Gastroesophageal sphincter (tissue), 3 donors: ENCODE results near the gene ACBD7.

Experiments used
- EP300 ChIP-seq: sonication (generic); formaldehyde crosslinking; IDR thresholded peaks from one replicate; pipeline ENCODE4 v1.6.1; 2017; ENCODE audit warnings: antibody characterized with exemption, mild to moderate bottlenecking
- POLR2A ChIP-seq, 2 donors: fragments of 450-650 bp; IDR thresholded peaks; one replicate each; pipeline ENCODE4 v1.6.1; 2017; ENCODE audit warnings: antibody characterized with exemption in 2 of 2, mild to moderate bottlenecking in 2 of 2, moderate library complexity in 1 of 2
- POLR2AphosphoS5 ChIP-seq: sonication (generic); formaldehyde crosslinking; IDR thresholded peaks from one replicate; pipeline ENCODE4 v1.6.1; 2017; ENCODE audit warnings: antibody characterized with exemption
- TF ChIP-seq, protein P1 (sequence below), 4 experiments: fragments of 200-600 bp in 2 of 4; fragments of 450-650 bp in 2 of 4; sonication (generic) in 1 of 4; IDR thresholded peaks; one replicate each; pipeline ENCODE4 v1.5.1; 2017 to 2019; ENCODE audit warnings: antibody characterized with exemption in 4 of 4, mild to moderate bottlenecking in 2 of 4, moderate library complexity in 2 of 4

DNA sequence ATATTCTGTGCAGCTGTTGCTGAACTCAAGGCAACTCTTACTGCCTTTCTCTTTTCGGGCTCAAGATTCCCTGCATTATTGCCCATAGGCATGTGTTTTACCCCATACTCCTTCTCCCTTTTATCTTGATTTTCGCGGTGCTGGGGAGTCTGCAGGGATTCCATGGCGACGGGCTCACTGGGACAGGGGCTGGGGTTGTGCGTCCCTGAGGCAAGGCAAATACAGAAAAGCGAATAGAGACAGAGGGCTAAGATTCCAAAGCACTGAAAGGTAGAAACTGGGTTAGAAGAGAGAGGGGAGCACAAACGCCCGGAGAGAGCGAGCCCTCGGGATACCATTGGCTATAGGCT lies 8.1 kb upstream of the ACBD7 start:
- TF ChIP-seq POLR2AphosphoS5, result no peak
- TF ChIP-seq, protein P1, sequence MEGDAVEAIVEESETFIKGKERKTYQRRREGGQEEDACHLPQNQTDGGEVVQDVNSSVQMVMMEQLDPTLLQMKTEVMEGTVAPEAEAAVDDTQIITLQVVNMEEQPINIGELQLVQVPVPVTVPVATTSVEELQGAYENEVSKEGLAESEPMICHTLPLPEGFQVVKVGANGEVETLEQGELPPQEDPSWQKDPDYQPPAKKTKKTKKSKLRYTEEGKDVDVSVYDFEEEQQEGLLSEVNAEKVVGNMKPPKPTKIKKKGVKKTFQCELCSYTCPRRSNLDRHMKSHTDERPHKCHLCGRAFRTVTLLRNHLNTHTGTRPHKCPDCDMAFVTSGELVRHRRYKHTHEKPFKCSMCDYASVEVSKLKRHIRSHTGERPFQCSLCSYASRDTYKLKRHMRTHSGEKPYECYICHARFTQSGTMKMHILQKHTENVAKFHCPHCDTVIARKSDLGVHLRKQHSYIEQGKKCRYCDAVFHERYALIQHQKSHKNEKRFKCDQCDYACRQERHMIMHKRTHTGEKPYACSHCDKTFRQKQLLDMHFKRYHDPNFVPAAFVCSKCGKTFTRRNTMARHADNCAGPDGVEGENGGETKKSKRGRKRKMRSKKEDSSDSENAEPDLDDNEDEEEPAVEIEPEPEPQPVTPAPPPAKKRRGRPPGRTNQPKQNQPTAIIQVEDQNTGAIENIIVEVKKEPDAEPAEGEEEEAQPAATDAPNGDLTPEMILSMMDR (IDR thresholded peaks at IDR 0.05), result no peak
- no peak for TF ChIP-seq POLR2A (IDR thresholded peaks at IDR 0.05)
- no peak for TF ChIP-seq EP300
